Sigmoid colon (tissue), 7 donors: ENCODE measurements around the gene C16orf96. TPM values are rescaled to one million over a fixed set of nuclear protein-coding genes. Genes with fewer than 3 reads are reported as not detected.

Source experiments
- DNase-seq: peaks from one replicate; pipeline ENCODE4 v3.0.0-alpha.2; 2019
- H3K27ac ChIP-seq, 4 donors: fragments of 200-600 bp; sonication (generic); one replicate each; pipeline ENCODE4 v1.5.1; 2016 to 2019; ENCODE audit warnings: mild to moderate bottlenecking in 1 of 4
- H3K27me3 ChIP-seq, 3 donors: fragments of 200-600 bp; sonication (generic); one replicate each; pipeline ENCODE4 v1.5.1; 2019; ENCODE audit warnings: mild to moderate bottlenecking in 1 of 3
- H3K36me3 ChIP-seq, 4 donors: fragments of 200-600 bp; sonication (generic); one replicate each; pipeline ENCODE4 v1.5.1; 2016 to 2019
- H3K4me1 ChIP-seq, 4 donors: fragments of 200-600 bp; sonication (generic); one replicate each; pipeline ENCODE4 v1.5.1; 2017 to 2019
- H3K4me3 ChIP-seq, 4 donors: fragments of 200-600 bp; sonication (generic); one replicate each; pipeline ENCODE4 v1.5.1; 2017 to 2019; ENCODE audit warnings: mild to moderate bottlenecking in 2 of 4, moderate library complexity in 1 of 4
- H3K9me3 ChIP-seq, 4 donors: fragments of 200-600 bp in 3 of 4; sonication (generic) in 3 of 4; one replicate each; pipeline versions ENCODE4 v1.5.1 to v1.6.1; 2013 to 2019
- CTCF ChIP-seq, 4 experiments: fragments of 450-650 bp in 3 of 4; fragments of 200-600 bp in 1 of 4; IDR thresholded peaks; one replicate each; pipeline ENCODE4 v1.5.1; 2016 to 2019; ENCODE audit warnings: antibody characterized with exemption in 4 of 4, mild to moderate bottlenecking in 3 of 4, moderate library complexity in 2 of 4
- EP300 ChIP-seq, 4 donors: sonication (generic); formaldehyde crosslinking; IDR thresholded peaks; one replicate each; pipeline ENCODE4 v1.6.1; 2017; ENCODE audit warnings: antibody characterized with exemption in 4 of 4
- POLR2A ChIP-seq, 2 donors: fragments of 450-650 bp; IDR thresholded peaks; one replicate each; pipeline ENCODE4 v1.6.1; 2016; ENCODE audit warnings: antibody characterized with exemption in 2 of 2, mild to moderate bottlenecking in 2 of 2, moderate library complexity in 2 of 2
- POLR2AphosphoS5 ChIP-seq, 4 donors: sonication (generic); formaldehyde crosslinking; IDR thresholded peaks; one replicate each; pipeline ENCODE4 v1.6.1; 2017; ENCODE audit warnings: antibody characterized with exemption in 4 of 4
- WGBS, 2 donors: extraction: QIAGEN DNeasy Blood & Tissue Kit; methylation state at CpG; one replicate each; pipeline ENCODE4 v1.1.7; 2013; 5-methylcytosine and 5-hydroxymethylcytosine counted together
- intact Hi-C: fragments of 100-400 bp; cut with DNase I; formaldehyde crosslinking; loops from one replicate; pipeline ENCODE4 v1.15.1; 2023
- polyA plus RNA-seq, 3 donors: library from polyadenylated mRNA; stranded (reverse); fragments of 200-250 nt; gene quantifications; one replicate each; pipeline ENCODE4 v1.2.3, GENCODE V29; 2013
- total RNA-seq, 4 donors: library from RNA; depleted of rRNA; stranded (reverse); fragments of >200 nt; gene quantifications; one replicate each; pipeline ENCODE4 v1.1.0, GENCODE V29; 2016
- donor health status: healthy with polysubstance abuse.
- donor health status: Bipolar disorder and iron deficiency.
- donor health status: healthy.

The C16orf96 gene
- total and polyA plus RNA-seq, 7 donors: under 0.01 to 0.16 (median 0.09) TPM; not detected in 4

DNA sequence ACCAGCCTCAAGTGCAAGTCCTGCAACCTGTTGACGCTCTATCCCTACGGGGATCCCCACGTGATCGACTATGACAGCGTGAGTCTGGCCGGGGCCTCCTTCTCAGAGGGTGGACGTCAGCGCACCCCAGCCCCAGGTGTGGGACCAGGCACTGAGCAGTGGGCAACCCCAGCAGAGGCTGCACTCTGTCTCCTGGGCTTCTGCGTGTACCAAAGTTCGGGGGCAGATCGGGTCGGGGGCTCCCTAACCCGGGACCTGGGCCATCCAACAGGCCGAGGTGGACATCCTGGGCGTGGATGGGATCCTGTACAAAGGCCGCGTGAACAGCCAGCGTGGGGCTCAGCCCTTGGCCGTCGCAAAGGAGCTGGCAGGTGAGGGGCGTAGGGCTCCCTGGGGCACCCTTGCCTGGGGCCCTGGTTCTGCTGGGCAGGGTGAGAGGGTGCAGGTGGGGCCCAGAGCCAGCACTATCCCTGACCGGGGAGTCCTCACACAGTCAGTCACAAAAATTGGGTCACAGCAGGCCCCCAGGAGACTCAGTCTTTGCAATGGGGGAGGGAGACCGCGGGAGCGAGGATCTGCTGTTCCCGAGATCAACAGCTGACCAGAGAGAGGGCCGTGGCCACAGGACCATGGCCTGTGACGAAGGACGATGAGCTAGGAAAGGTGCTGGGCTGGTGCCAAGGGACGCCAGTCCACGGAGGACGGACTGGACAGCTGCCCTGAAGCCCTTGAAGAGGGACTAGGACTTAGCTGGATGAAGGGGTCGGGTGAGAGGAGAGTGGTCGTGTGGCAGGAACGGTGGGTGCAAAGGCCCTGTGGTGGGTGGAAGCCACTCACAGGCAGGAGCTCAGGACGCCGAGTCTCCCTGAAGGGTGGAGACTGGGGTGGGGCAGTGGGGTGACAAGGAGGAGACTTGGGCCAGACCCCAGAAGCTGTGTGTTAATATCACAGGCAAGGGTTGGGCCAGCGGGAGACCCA is 38.6 kb downstream of the C16orf96 start:
- peaks cover 0 to 19% (median 0%) of the 10 kb centered on the region in 3 donors for H3K27me3 ChIP-seq
- TF ChIP-seq CTCF (IDR thresholded peaks at IDR 0.05) (no peak), EP300 (IDR thresholded peaks at IDR 0.05) (no peak), POLR2A (IDR thresholded peaks at IDR 0.05) (no peak), POLR2AphosphoS5 (IDR thresholded peaks at IDR 0.05) (no peak)
- 87 to 92% methylated on average over 38 of the region's 38 CpGs for WGBS, 2 donors
- intact Hi-C loops: no loop called here
- no peaks in the 10 kb centered on the region for H3K4me1 ChIP-seq
- no peaks in the 10 kb centered on the region for H3K36me3 ChIP-seq
- H3K4me3 ChIP-seq: no peak overlapping the region
- DNase-seq: no peak
- no peaks in the 10 kb centered on the region for H3K9me3 ChIP-seq
- H3K27ac ChIP-seq: no peak overlapping the region

GRCh38 chr16:4597174-4597573 is 41.0 kb downstream of the C16orf96 start:
- 46 to 66% methylated on average over 9 of the region's 9 CpGs for WGBS, 2 donors
- no peaks in the 10 kb centered on the region for H3K36me3 ChIP-seq
- no peaks in the 10 kb centered on the region for H3K9me3 ChIP-seq
- no peak overlapping the region for H3K27ac ChIP-seq
- H3K4me1 ChIP-seq: peaks cover 0 to 15% (median 13%) of the 10 kb centered on the region in 4 donors
- DNase-seq: no peak
- TF ChIP-seq CTCF (IDR thresholded peaks at IDR 0.05) (no peak), EP300 (IDR thresholded peaks at IDR 0.05) (no peak), POLR2AphosphoS5 (IDR thresholded peaks at IDR 0.05) (no peak), POLR2A (IDR thresholded peaks at IDR 0.05) (no peak)
- intact Hi-C loops: no loop called here
- H3K27me3 ChIP-seq: peaks cover 0 to 31% (median 0%) of the 10 kb centered on the region in 3 donors
- H3K4me3 ChIP-seq: no peak overlapping the region

DNA sequence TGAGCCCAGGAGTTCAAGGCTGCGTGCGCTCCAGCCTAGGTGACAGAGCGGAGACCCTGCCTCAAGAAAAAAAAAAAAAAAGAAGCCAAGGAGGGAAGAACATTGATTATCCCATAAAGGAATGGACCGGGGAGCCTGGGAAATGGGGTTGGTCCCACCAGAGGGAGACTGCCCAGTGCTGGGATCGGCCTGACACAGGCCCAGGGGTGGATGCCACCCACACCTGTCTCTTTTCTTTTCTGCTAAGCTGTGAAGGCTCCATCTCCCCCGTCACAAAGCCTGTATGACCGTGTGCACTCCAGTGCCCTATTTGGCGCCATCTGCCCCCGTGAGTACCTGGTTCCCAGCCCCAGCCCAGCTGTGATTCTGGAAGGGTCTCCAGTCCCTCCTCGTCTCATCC is 42.9 kb downstream of the C16orf96 start:
- Histone ChIP-seq H3K27me3 (peaks cover 0 to 30% (median 0%) of the 10 kb centered on the region in 3 donors), H3K9me3 (no peaks in the 10 kb centered on the region), H3K36me3 (no peaks in the 10 kb centered on the region), H3K4me3 (no peak overlapping the region), H3K4me1 (peaks cover 0 to 33% (median 16%) of the 10 kb centered on the region in 4 donors), H3K27ac (no peak overlapping the region)
- 87 to 92% methylated on average over 10 of the region's 10 CpGs for WGBS, 2 donors
- DNase-seq: no peak
- no peak for TF ChIP-seq POLR2AphosphoS5 (IDR thresholded peaks at IDR 0.05)
- no peak for TF ChIP-seq POLR2A (IDR thresholded peaks at IDR 0.05)
- TF ChIP-seq EP300 (IDR thresholded peaks at IDR 0.05): no peak
- TF ChIP-seq CTCF (IDR thresholded peaks at IDR 0.05): no peak
- intact Hi-C loops: no loop called here

GRCh38 chr16:4599545-4599944 is 43.4 kb downstream of the C16orf96 start:
- Histone ChIP-seq H3K4me1 (peaks cover 0 to 34% (median 16%) of the 10 kb centered on the region in 4 donors), H3K27ac (no peak overlapping the region), H3K9me3 (no peaks in the 10 kb centered on the region), H3K27me3 (peaks cover 0 to 27% (median 0%) of the 10 kb centered on the region in 3 donors), H3K36me3 (no peaks in the 10 kb centered on the region), H3K4me3 (no peak overlapping the region)
- intact Hi-C loops: no loop called here
- 77 to 87% methylated on average over 8 of the region's 8 CpGs for WGBS, 2 donors
- TF ChIP-seq EP300 (IDR thresholded peaks at IDR 0.05) (no peak), POLR2A (IDR thresholded peaks at IDR 0.05) (no peak)
- no peak for DNase-seq
